DOHH2 (cell line): ENCODE data around the gene RAB28.

Experiments
- H3F3A ChIP-seq: fragments of 200-600 bp; sonication (generic), shearing (Covaris generic); 2 replicates; pipeline ENCODE4 v1.6.0; 2016; ENCODE audit warnings: antibody characterized with exemption, mild to moderate bottlenecking; ENCODE audit not compliant: control insufficient read depth, insufficient read depth
- H3K27ac ChIP-seq: fragments of 200-600 bp; sonication (generic); 2 replicates; pipeline ENCODE4 v1.5.1; 2014; ENCODE audit warnings: low read depth, mild to moderate bottlenecking, low read length, moderate library complexity
- H3K27me3 ChIP-seq: fragments of 200-600 bp; sonication (generic); 2 replicates; pipeline ENCODE4 v1.6.1; 2014; ENCODE audit warnings: mild to moderate bottlenecking, low read length, mixed read lengths; ENCODE audit not compliant: control insufficient read depth
- H3K36me3 ChIP-seq: fragments of 200-600 bp; sonication (generic); 2 replicates; pipeline ENCODE4 v1.6.1; 2014; ENCODE audit warnings: mild to moderate bottlenecking, low read length, moderate library complexity, mixed read lengths; ENCODE audit not compliant: control insufficient read depth
- H3K4me1 ChIP-seq: fragments of 200-600 bp; sonication (generic); 2 replicates; pipeline ENCODE4 v1.6.1; 2014; ENCODE audit warnings: mild to moderate bottlenecking, low read length, mixed read lengths; ENCODE audit not compliant: control insufficient read depth
- H3K4me2 ChIP-seq: fragments of 200-600 bp; sonication (generic); 2 replicates; pipeline ENCODE4 v1.6.0; 2014; ENCODE audit warnings: mild to moderate bottlenecking, low read length, moderate library complexity
- H3K4me3 ChIP-seq: fragments of 200-600 bp; sonication (generic); 2 replicates; pipeline ENCODE4 v1.5.1; 2014; ENCODE audit warnings: mild to moderate bottlenecking, low read length, mixed read lengths
- H3K79me2 ChIP-seq: fragments of 200-600 bp; sonication (generic); 2 replicates; pipeline ENCODE4 v1.6.1; 2014; ENCODE audit warnings: mild to moderate bottlenecking, low read length, mixed read lengths; ENCODE audit not compliant: control insufficient read depth
- H3K9me2 ChIP-seq: fragments of 200-600 bp; sonication (generic); replicated peaks from 2 replicates; pipeline ENCODE4 v1.6.1; 2014; ENCODE audit warnings: mild to moderate bottlenecking, low read length, mixed read lengths; ENCODE audit not compliant: control insufficient read depth
- H3K9me3 ChIP-seq: fragments of 200-600 bp; sonication (generic); 2 replicates; pipeline ENCODE4 v1.6.1; 2014; ENCODE audit warnings: antibody characterized with exemption, low read length, mixed read lengths; ENCODE audit not compliant: control insufficient read depth, insufficient read depth
- H4K20me1 ChIP-seq: fragments of 200-600 bp; sonication (generic); 2 replicates; pipeline ENCODE4 v1.6.0; 2014; ENCODE audit warnings: low read depth, mild to moderate bottlenecking, antibody characterized with exemption, low read length, moderate library complexity; ENCODE audit not compliant: control insufficient read depth, insufficient read depth
- CTCF ChIP-seq: fragments of 200-600 bp; sonication (generic); IDR thresholded peaks from one replicate; pipeline ENCODE4 v1.5.1; 2014; ENCODE audit warnings: antibody characterized with exemption, mild to moderate bottlenecking, low read depth, low read length; ENCODE audit not compliant: poor library complexity, severe bottlenecking
- EZH2phosphoT487 ChIP-seq: fragments of 200-600 bp; sonication (generic); IDR thresholded peaks from 2 replicates; pipeline ENCODE4 v1.6.1; 2017; ENCODE audit warnings: borderline replicate concordance, mild to moderate bottlenecking, antibody characterized with exemption, low read length, moderate library complexity, mixed read lengths

Gene RAB28

GRCh38 chr4:13483768-13484121 is 395 bp downstream of the RAB28 start:
- H3K79me2 ChIP-seq = peaks cover 40% of the 10 kb centered on the region
- H3K27ac ChIP-seq = 0 out of 2 replicates have a peak overlapping the region, but pooled peaks have one; percentile 20
- no peaks in the 10 kb centered on the region for H3K9me2 ChIP-seq

DNA sequence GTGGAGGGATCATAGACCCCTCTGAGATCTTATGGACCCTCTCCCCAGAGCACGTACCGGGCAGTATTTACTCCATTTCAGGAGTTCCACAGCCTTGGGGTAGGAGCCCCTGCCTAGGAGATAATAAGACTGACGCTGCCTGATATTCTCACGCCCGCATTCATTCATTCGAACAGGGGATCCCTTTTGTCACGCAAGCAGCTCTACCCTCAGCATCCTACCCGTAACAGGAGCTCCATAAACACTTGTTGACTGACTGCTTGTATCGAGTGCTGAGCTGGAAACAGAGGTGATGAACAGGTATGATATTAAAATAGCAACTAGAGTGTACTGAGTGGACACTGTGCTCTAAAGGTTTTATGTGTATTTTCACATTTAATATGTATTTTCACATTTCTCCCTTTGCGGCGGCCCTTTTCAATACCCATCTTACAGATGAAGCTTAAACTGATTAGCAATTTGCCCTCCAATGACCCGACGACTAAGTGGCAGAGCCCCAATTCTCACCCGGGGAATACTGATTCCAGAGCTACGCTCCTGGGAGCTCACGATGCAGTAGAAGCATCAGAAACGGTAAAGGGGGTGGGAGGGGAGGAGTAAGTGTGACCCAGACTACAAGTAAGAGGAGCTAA is 888 bp downstream of the RAB28 start:
- H3K9me2 ChIP-seq = no peaks in the 10 kb centered on the region

More at GRCh38 chr4:13483768-13484121, 395 bp downstream of the RAB28 start:
- 0 out of 2 replicates have a peak, but pooled peaks cover 4% of the 10 kb centered on the region for H3K27me3 ChIP-seq
- H3K4me1 ChIP-seq = peaks cover 20% of the 10 kb centered on the region
- 0 out of 2 replicates have a peak, but pooled peaks cover 5% of the 10 kb centered on the region for H4K20me1 ChIP-seq
- TF ChIP-seq EZH2phosphoT487 (no peak), CTCF (no peak)
- peak overlapping the region; percentile 87 for H3K4me3 ChIP-seq
- H3K36me3 ChIP-seq = peaks cover 5% of the 10 kb centered on the region
- no peaks in the 10 kb centered on the region for H3K9me3 ChIP-seq
- peak overlapping the region; percentile 92 for H3K4me2 ChIP-seq
- no peaks in the 10 kb centered on the region for H3F3A ChIP-seq

GRCh38 chr4:13481569-13481968 is 2.6 kb downstream of the RAB28 start:
- peaks cover 40% of the 10 kb centered on the region for H3K79me2 ChIP-seq
- H3K9me3 ChIP-seq = no peaks in the 10 kb centered on the region
- no peaks in the 10 kb centered on the region for H3K27me3 ChIP-seq
- 0 out of 2 replicates have a peak, but pooled peaks cover 5% of the 10 kb centered on the region for H4K20me1 ChIP-seq
- no peak overlapping the region for H3K27ac ChIP-seq
- H3K4me3 ChIP-seq = no peak overlapping the region
- peaks cover 25% of the 10 kb centered on the region for H3K4me1 ChIP-seq
- H3K9me2 ChIP-seq = no peaks in the 10 kb centered on the region
- H3K36me3 ChIP-seq = peaks cover 10% of the 10 kb centered on the region
- no peaks in the 10 kb centered on the region for H3F3A ChIP-seq
- H3K4me2 ChIP-seq = peak overlapping the region; percentile 16; the same call in 1 of the 2 replicates
- TF ChIP-seq CTCF (no peak), EZH2phosphoT487 (no peak)

More for the DNA sequence above, 888 bp downstream of the RAB28 start:
- H3K79me2 ChIP-seq = peaks cover 40% of the 10 kb centered on the region
- H3K36me3 ChIP-seq = peaks cover 5% of the 10 kb centered on the region
- H3K4me2 ChIP-seq = peak overlapping the region; percentile 92
- H3K27ac ChIP-seq = no peak overlapping the region
- peak overlapping the region; percentile 87 for H3K4me3 ChIP-seq
- no peaks in the 10 kb centered on the region for H3F3A ChIP-seq
- peaks cover 20% of the 10 kb centered on the region for H3K4me1 ChIP-seq
- 0 out of 2 replicates have a peak, but pooled peaks cover 4% of the 10 kb centered on the region for H3K27me3 ChIP-seq
- TF ChIP-seq EZH2phosphoT487 (no peak), CTCF (no peak)
- H3K9me3 ChIP-seq = no peaks in the 10 kb centered on the region
- H4K20me1 ChIP-seq = 0 out of 2 replicates have a peak, but pooled peaks cover 5% of the 10 kb centered on the region
